MCF 10A (cell line): ENCODE results near the gene MBD2. TPM values are rescaled to one million over a fixed set of nuclear protein-coding genes. Genes with fewer than 3 reads are reported as not detected.

Source experiments
- BruUV-seq: library from RNA; stranded (reverse); fragments of 400-500 nt; replicated peaks from 2 replicates; lab custom pipeline; 2021; lab: Mats Ljungman, UMichigan
- CTCF ChIA-PET: fragments of 300-600 bp; sonication (Branson Sonifier 250); formaldehyde crosslinking; extraction: SDS; loops from one replicate; lab custom pipeline; 2021; ENCODE audit warnings: antibody characterized with exemption, inconsistent platforms; lab: Yijun Ruan, JAX
- POLR2A ChIA-PET: fragments of 300-600, 350-650 bp; sonication (Branson Sonifier 250); formaldehyde crosslinking; extraction: SDS; loops from one replicate; lab custom pipeline; 2020; ENCODE audit warnings: antibody characterized with exemption, inconsistent platforms; lab: Yijun Ruan, JAX
- DNase-seq: peaks from one replicate; pipeline ENCODE4 v3.0.0-alpha.2; 2018; ENCODE audit not compliant: unreplicated experiment
- H3K27ac Mint-ChIP-seq: one replicate; pipeline ENCODE4 v1.8.0; 2022; ENCODE audit warnings: mild to moderate bottlenecking, low read depth, mixed read lengths; ENCODE audit not compliant: unreplicated experiment
- H3K27me3 Mint-ChIP-seq: one replicate; pipeline ENCODE4 v1.8.0; 2022; ENCODE audit warnings: mixed read lengths; ENCODE audit not compliant: insufficient read depth, unreplicated experiment
- H3K36me3 Mint-ChIP-seq: one replicate; pipeline ENCODE4 v1.8.0; 2022; ENCODE audit warnings: mild to moderate bottlenecking, moderate library complexity, mixed read lengths; ENCODE audit not compliant: insufficient read depth, unreplicated experiment
- H3K4me1 Mint-ChIP-seq: one replicate; pipeline ENCODE4 v1.8.0; 2022; ENCODE audit warnings: mixed read lengths; ENCODE audit not compliant: insufficient read depth, unreplicated experiment
- H3K4me3 Mint-ChIP-seq: one replicate; pipeline ENCODE4 v1.8.0; 2022; ENCODE audit warnings: mild to moderate bottlenecking, moderate library complexity, mixed read lengths; ENCODE audit not compliant: unreplicated experiment
- H3K9me3 Mint-ChIP-seq: one replicate; pipeline ENCODE4 v1.8.0; 2022; ENCODE audit warnings: mixed read lengths; ENCODE audit not compliant: unreplicated experiment
- CTCF ChIP-seq: fragments of 200-600 bp; IDR thresholded peaks from one replicate; pipeline ENCODE4 v1.8.0; 2022; ENCODE audit warnings: antibody characterized with exemption, mild to moderate bottlenecking; ENCODE audit not compliant: unreplicated experiment
- intact Hi-C: fragments of 100-400 bp; cut with micrococcal nuclease; formaldehyde crosslinking; loops from 2 replicates; pipeline ENCODE4 v1.14.1; 2022
- total RNA-seq: library from RNA; stranded (reverse); gene quantifications from 2 replicates; pipeline ENCODE4 v1.2.3, GENCODE V29; 2022

MBD2 gene
- total RNA-seq, 1 experiment from 2014 or later: 179 TPM

- peak; percentile 32 for DNase-seq
- ChIA-PET CTCF (interaction anchor here (0.8 to 1.4 kb wide), 3 partner anchors 8 to 30 kb away, joined by 3 to 8 read pairs (median 4); partner anchors contain the start of gene POLI), POLR2A (interaction anchor here (0.6 to 2.2 kb wide), 4 partner anchors 11 to 85 kb away, joined by 3 to 9 read pairs (median 5); partner anchors contain the start of genes MBD2 and POLI)
- Mint-ChIP-seq H3K4me3 (no peak overlapping the region), H3K36me3 (no peaks in the 10 kb centered on the region), H3K27ac (no peak overlapping the region), H3K9me3 (no peaks in the 10 kb centered on the region), H3K4me1 (no peaks in the 10 kb centered on the region), H3K27me3 (no peaks in the 10 kb centered on the region)
- no peak for TF ChIP-seq CTCF
- BruUV-seq: no TSS peak
- intact Hi-C loops: no loop called here
Measured at GRCh38 chr18:54240629-54241107, 16.2 kb upstream of the MBD2 start.

DNA sequence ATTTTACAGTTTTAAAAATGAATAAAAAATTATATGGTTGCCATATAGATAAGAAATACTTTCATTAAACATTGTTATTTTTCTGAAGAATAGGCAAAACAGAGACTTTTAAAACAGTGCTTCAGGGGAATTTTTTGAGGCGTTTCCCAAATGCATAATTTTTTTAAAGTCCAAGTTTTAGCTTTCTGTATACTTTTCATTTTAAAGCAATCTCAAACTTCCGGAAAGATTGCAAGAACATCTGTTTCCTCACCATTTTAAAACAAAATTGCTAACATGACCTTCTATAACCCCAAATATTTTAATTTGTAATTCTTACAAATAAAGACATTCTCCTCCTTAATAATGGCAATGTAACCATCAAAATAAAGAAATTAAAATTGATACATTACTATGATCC is 15.1 kb upstream of the MBD2 start:
- CTCF ChIA-PET: interaction anchor here (0.6 to 0.8 kb wide), 2 partner anchors 14 to 30 kb away, joined by 3 to 4 read pairs; partner anchors contain the start of gene POLI
- DNase-seq: no peak
- Mint-ChIP-seq H3K36me3 (no peaks in the 10 kb centered on the region), H3K27ac (no peak overlapping the region), H3K9me3 (no peaks in the 10 kb centered on the region), H3K4me1 (no peaks in the 10 kb centered on the region), H3K27me3 (no peaks in the 10 kb centered on the region), H3K4me3 (no peak overlapping the region)
- intact Hi-C loops: no loop called here
- no TSS peak for BruUV-seq
- POLR2A ChIA-PET: interaction anchor here (1.2 to 2.2 kb wide), 2 partner anchors 12 to 30 kb away, joined by 3 to 9 read pairs; partner anchors contain the start of gene POLI
- TF ChIP-seq CTCF: no peak

GRCh38 chr18:54239091-54239490 is 14.6 kb upstream of the MBD2 start:
- no peaks in the 10 kb centered on the region for H3K9me3 Mint-ChIP-seq
- H3K36me3 Mint-ChIP-seq: no peaks in the 10 kb centered on the region
- H3K4me1 Mint-ChIP-seq: no peaks in the 10 kb centered on the region
- no TSS peak for BruUV-seq
- ChIA-PET CTCF (interaction anchor here (0.5 to 0.8 kb wide), 2 partner anchors 13 to 27 kb away, joined by 3 read pairs; no protein-coding TSS in a partner anchor), POLR2A (interaction anchor here (1.2 to 2.2 kb wide), 2 partner anchors 12 to 30 kb away, joined by 3 to 9 read pairs; partner anchors contain the start of gene POLI)
- intact Hi-C loops: no loop called here
- no peaks in the 10 kb centered on the region for H3K27me3 Mint-ChIP-seq
- TF ChIP-seq CTCF: no peak
- DNase-seq: no peak
- no peak overlapping the region for H3K4me3 Mint-ChIP-seq
- H3K27ac Mint-ChIP-seq: no peak overlapping the region

- Mint-ChIP-seq H3K4me1 (no peaks in the 10 kb centered on the region), H3K27ac (no peak overlapping the region), H3K27me3 (no peaks in the 10 kb centered on the region), H3K36me3 (no peaks in the 10 kb centered on the region), H3K9me3 (no peaks in the 10 kb centered on the region), H3K4me3 (no peak overlapping the region)
- POLR2A ChIA-PET: interaction anchor here (0.9 to 1.3 kb wide), 2 partner anchors 9 to 31 kb away, joined by 3 read pairs; partner anchors contain the start of gene POLI
- CTCF ChIA-PET: interaction anchor here (0.5 to 2.2 kb wide), 5 partner anchors 13 to 32 kb away, joined by 3 to 11 read pairs (median 4); partner anchors contain the start of gene MBD2
- intact Hi-C loops: no loop called here
- no peak for TF ChIP-seq CTCF
- DNase-seq: no peak
- no TSS peak for BruUV-seq
Measured at GRCh38 chr18:54238173-54238936, 13.9 kb upstream of the MBD2 start.
